GM12892 (cell line): ENCODE results near the gene SLCO2A1.

Source experiments
- POLR2A ChIP-seq: IDR thresholded peaks from 2 replicates; pipeline ENCODE4 v1.6.1; 2011; ENCODE audit warnings: low read depth, low read length, control low read depth
- POLR2AphosphoS5 ChIP-seq: IDR thresholded peaks from 2 replicates; pipeline ENCODE4 v1.6.1; 2011; ENCODE audit warnings: low read depth, low read length, control low read depth
- TAF1 ChIP-seq: IDR thresholded peaks from 2 replicates; pipeline ENCODE4 v1.6.1; 2011; ENCODE audit warnings: low read depth, mild to moderate bottlenecking, control low read depth, low read length, borderline replicate concordance

DNA sequence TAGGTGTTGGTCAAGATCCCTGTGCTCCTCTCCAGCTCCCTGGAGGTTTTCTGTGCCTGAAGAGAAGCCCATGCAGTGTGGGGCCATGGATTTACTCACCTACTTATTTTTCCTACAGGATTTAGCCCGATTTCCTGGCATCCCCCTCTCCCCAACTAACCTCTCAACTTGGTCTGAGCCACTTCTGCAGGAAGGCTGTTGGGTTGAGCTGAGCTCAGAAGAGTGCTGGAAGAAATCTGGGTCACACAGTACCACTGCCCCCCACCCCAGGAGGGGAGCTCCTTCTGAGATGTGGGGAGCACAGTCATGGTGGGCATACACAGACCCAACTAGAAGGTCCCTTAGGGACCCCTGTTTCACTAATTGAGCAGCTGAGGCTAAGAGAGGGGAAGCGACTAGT is 34.4 kb upstream of the SLCO2A1 start:
- no peak for TF ChIP-seq POLR2A
- no peak for TF ChIP-seq POLR2AphosphoS5
- TF ChIP-seq TAF1 = no peak
